RPMI7951 (cell line): ENCODE results near the gene MLN. TPM values are rescaled to one million over a fixed set of nuclear protein-coding genes. Genes with fewer than 3 reads are reported as not detected.

Experiments used
- DNase-seq: peaks from one replicate; pipeline ENCODE4 v3.0.0-alpha.2; 2012; ENCODE audit warnings: low read depth
- total RNA-seq: library from RNA; depleted of rRNA; stranded (reverse); fragments of >200 nt; shearing (Covaris generic); gene quantifications from 2 replicates; pipeline ENCODE4 v1.2.3, GENCODE V29; 2014; rRNA removed

MLN gene
- not detected in 2 replicates for total RNA-seq

- no peak for DNase-seq
Measured at GRCh38 chr6:33803571-33804053, at the start of gene MLN. TSS of gene MLN (minus strand) at chr6:33804003. CDS start at chr6:33801163, 2,840 bp downstream.

GRCh38 chr6:33853026-33853425 is 49.2 kb upstream of the MLN start:
- DNase-seq, result no peak

- no peak for DNase-seq
Measured at GRCh38 chr6:33851959-33852358, 48.2 kb upstream of the MLN start.

GRCh38 chr6:33850869-33851541 is 47.2 kb upstream of the MLN start:
- no peak for DNase-seq

- no peak for DNase-seq
Measured at GRCh38 chr6:33850296-33850695, 46.5 kb upstream of the MLN start.

GRCh38 chr6:33849500-33850075 is 45.8 kb upstream of the MLN start:
- DNase-seq, result no peak

- DNase-seq, result no peak
Measured at GRCh38 chr6:33848484-33848883, 44.7 kb upstream of the MLN start.

GRCh38 chr6:33847867-33848266 is 44.1 kb upstream of the MLN start:
- no peak for DNase-seq

GRCh38 chr6:33847078-33847477 is 43.3 kb upstream of the MLN start:
- DNase-seq, result no peak

GRCh38 chr6:33846226-33846625 is 42.4 kb upstream of the MLN start:
- peak; percentile 61 for DNase-seq

- DNase-seq, result no peak
Measured at GRCh38 chr6:33845031-33845745, 41.4 kb upstream of the MLN start.

GRCh38 chr6:33843131-33844121 is 39.6 kb upstream of the MLN start:
- no peak for DNase-seq

GRCh38 chr6:33841868-33842267 is 38.1 kb upstream of the MLN start:
- DNase-seq, result no peak

- DNase-seq, result no peak
Measured at GRCh38 chr6:33841070-33841469, 37.3 kb upstream of the MLN start.

- peak; percentile 100 for DNase-seq
Measured at GRCh38 chr6:33840048-33840926, 36.5 kb upstream of the MLN start.

GRCh38 chr6:33839399-33840047 is 35.7 kb upstream of the MLN start:
- DNase-seq, result no peak

GRCh38 chr6:33838983-33839382 is 35.2 kb upstream of the MLN start:
- no peak for DNase-seq

GRCh38 chr6:33837971-33838665 is 34.3 kb upstream of the MLN start:
- peak; percentile 45 for DNase-seq

- DNase-seq, result no peak
Measured at GRCh38 chr6:33836806-33837469, 33.1 kb upstream of the MLN start.
